ENCODE data around the gene PACRGL.
"Not testable (repeated sequence)": the region's sequence is repeated elsewhere in the genome, so short reads cannot be mapped to it uniquely, and the experiment has no call there.

The PACRGL gene

DNA sequence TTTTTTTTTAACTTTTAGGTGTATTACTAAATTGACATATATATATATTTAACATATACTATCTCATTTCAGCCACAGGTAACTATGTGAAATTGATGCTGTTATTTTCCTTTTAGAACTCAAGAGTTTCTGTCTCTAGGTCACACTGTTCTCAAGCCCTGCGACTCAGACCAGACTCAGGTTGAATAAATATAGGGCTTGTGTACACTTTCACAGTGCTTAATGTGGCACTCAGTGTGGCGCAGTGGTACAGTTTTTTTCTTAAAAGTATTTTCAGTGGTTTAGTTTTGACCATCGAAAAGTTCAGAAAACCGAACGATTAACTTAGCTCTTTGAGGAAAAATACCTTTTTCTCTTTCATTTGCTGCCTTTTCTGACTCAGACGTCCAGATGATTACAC, 24.7 kb downstream of the PACRGL start:
- no peak for DNase-seq

DNA sequence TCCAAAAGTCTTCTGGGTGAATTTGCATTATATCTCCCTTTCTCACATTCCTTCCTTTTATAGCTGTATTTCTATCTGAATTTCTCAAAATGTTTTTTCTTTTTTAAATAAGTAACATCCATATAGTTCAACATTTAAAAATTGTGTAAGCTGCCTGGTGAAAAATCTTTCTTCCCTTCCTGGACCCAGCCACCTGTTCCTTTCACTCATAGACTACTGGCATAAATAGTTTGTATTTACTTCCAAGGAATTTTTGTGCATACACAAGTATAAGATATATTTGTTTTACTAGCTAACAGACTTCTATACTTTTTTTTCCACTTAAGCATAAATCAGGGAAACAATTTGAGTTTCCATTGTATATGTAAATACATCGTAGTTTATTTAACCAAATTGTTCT, 35.7 kb downstream of the PACRGL start:
- DNase-seq: no peak

DNA sequence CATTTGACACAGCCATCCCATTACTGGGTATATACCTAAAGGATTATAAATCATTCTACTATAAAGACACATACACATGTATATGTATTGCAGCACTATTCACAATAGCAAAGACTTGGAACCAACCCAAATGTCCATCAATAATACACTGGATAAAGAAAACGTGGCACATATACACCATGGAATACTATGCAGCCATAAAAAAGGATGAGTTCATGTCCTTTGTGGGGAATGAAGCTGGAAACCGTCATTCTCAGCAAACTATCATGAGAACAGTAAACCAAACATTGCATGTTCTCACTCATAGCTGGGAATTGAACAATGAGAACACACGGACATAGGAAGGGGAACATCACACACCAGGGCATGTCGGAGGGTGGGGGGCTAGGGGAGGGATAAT, 45.7 kb downstream of the PACRGL start:
- not testable (repeated sequence) for DNase-seq

DNA sequence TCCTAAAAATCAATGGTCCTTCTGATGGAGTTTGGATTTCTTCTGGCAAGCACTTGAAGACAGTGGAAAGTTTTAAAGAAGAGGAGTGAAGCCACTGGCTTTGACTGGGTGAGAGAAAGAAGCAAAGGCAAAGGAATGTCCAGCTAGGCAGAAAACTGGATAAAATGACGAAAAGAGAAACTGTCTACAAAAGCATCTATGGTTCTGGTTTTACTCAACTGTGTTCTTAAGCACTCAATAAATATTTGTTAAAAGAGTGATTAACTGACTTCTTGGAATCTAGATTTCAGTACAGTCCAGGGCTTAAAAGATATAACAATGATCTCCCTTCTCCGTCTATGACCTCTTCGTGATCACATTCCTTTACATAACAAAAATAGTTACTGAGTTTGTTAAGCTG, 52.4 kb downstream of the PACRGL start:
- no peak for DNase-seq

DNA sequence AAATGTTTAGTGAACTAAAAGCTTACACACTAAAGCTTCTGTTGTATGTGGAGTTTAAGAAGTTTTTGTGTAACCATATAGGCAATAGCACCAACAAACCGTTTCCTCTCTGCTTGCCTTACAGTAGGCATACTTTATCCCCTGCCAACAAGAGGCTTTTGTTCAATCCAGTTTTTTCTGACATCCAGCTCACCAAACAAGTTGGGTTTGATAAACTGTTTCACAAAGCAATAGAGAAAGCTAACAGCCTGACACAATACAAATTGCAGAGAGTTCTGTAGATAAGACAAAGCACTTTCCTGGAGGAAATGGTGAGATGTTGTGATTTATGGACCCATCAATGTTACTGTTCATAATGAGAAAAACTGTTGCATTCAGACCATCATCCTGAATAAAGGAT, 53.8 kb downstream of the PACRGL start:
- no peak for DNase-seq

DNA sequence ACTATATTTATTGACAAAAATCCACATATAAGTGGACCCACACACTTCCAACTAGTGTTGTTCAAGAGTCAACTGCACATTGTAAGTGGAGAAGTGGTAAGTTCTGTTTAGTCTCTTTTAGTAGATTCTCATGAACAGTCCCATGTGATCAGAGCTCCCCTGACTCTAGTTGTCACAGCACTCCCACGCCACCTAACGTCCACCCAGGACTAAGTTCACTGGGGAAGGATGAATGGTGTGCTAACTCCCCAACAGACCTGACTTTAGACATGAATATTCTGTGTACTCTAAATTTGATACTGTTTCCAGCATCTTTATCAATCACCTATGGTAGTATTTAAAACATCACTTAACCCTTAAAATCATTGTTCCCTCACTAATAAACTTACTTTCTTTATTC, 59.8 kb downstream of the PACRGL start:
- DNase-seq: no peak

DNA sequence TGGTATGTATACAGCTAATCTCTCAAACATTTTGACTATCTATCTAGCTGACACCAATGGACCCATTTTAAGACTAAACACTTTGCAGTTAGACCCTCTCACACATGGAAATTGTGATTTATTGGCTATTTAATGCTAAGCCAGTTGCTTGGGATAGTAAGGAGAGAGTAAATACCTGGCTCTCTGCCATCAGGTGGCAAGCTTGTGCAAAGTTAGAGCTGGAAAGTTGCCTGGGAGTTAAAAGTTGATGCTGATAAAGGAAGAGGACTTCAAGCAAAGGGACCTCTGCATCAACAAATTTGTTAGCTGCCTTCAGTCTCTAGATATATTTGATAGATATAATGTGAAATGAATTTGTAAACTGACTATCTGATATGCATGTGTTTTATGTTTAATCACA, 61.1 kb downstream of the PACRGL start:
- DNase-seq: no peak

DNA sequence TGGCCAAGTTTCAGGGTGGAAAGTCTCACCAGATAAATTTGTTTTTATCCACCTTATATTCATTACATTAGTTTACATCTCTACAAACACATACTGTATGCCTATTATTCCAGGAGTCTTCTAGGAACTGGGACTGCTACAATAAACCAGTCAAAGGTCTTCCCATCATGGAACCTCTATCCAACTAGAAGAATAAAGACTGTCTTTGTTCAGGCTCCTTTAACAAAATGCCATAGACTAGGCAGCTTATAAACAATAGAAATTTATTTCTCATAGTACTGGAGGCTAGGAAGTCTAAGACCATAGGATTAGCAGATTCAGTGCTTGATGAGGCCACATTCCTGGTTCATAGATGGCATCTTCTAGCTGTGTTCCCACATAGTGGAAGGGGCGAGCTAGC, 61.6 kb downstream of the PACRGL start:
- DNase-seq: no peak

DNA sequence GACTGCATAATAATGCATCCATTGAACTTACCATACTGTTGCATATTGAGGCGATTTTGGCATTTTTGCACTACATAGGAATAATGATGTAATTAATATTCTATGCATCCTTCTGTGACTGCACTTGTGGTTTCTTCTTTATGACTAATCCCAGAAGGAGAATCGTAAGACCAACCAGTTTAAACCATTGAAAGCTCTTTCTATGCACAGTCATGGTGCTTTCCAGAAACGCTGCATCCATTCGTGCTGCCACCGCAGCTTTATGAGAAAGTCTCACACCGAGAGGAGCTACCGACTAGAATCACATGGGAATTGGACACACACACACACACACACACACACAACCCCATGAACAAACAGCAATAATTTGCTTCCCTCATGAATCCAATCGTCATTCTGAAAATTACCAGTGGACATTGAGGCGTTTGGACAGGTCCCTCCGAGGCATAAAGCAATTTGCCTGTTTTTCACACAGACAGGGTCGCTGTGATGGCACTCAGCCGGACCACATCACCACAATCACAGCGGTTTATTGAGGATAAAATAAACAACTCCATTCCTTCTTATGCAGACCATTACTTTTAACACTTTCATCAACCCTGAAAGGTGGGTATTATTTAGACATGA, 64.2 kb downstream of the PACRGL start:
- no peak for DNase-seq

DNA sequence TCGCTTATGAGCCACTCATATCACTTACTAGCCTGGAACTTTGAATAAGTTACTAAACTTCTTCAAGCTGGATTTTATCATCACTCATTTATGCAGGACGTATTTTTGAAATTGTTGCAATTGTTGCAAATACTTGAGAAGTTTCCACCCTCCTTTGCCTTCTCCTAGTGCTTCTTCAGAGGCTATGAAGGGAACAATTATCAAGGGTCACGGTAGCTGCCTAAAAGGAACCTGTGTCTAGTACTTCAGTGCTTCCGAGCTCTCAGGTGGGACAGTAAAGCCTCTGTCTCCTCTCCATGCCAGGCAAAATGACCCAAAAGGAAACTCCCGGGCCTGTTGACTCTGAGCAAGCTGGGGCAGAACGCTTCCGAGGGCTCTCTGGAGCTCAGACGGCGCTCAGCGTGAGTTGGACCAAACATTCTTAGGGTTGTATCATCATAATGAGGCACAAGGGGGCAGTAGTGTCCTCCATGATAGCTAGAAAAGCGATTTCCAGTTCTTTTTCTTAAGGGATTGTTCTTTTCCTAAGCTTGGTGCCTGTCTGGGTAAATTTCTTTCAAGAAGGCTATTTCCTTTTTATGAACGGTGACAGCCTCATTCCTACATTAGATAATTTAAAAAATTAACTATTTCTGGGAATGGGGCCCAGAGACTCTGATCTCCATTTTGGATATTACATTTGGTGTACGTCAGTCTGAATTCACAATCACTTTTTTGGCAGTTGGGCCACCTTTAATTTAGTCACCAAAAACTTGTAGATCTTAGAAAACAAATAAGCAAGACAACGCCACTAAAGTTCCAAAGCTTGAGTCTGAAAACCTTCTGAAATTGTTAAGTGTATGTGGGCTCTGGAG, 73.1 kb downstream of the PACRGL start:
- no peak for DNase-seq

DNA sequence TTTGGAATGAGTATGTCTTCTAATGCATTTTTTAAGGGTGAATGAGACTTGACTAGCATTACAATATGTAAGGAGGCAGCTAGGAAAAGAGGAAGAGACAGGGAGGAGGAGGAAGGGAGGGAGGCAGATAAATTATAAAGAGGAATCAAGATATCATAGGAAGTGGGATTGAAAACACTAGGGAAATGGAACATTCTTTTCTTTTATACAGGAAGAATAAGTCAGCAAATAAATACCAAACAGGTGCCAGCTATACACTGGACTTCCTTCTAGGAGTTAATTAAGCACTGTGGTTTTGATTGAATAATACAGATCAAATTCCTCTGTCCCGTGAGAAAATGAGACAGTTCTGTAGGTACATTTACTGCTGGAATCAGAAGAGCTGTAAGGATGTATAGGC, 78.6 kb downstream of the PACRGL start:
- no peak for DNase-seq

DNA sequence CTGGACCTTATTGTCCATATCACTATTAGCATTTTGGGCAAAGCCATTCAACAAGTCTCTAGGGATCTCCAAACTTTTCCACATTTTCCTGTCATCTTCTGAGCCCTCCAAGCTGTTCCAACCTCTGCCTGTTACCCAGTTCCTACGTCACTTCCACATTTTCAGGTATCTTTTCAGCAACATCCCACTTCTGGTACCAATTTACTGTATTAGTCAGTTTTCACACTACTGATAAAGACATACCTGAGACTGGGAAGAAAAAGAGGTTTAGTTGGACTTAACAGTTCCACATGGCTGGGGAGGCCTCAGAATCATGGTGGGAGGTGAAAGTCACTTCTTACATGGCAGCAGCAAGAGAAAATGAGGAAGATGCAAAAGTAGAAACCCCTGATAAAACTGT, 82.9 kb downstream of the PACRGL start:
- not testable (repeated sequence) for DNase-seq

DNA sequence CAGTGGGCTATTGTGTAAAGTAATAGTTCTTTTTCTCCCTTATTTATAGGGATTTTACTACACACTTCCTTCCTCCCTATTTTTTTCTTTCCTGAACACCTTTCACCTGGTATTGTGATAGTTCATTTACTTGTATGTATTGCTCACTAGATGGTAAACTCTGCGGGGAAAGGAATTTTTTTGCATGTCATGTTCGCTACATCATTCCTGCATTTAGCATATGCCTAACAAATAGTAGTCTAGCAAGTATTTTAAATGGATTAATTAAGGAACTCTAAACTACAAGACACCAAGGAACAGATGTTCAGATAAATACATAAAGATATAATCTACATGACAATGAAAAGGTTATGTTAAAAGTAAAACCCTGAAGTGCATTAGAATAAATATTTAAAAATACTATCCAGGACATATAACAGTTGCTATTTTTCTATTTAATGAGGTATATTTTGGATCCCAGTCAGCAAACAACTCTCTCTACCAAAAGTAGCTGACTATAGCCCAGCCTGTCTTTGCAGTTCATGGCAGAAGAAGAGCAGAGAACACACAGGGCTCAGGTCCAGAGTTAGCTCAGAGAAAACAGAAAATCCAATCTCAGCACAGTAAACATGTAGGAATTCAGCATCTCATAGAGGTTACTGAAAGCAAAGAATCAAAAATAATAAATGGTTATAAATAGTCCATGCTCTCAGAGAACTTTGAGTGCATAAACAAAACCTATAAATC, 87.8 kb downstream of the PACRGL start:
- no peak for DNase-seq
